Stimulated activated CD4-positive, alpha-beta T cell treated with anti-CD3 and anti-CD28 coated beads, Interleukin-1b, Interleukin-23, amount 100 ng/mL, for 1 hour (primary cell): ENCODE data around the gene RNF130.
"Not testable (repeated sequence)": the region's sequence is repeated elsewhere in the genome, so short reads cannot be mapped to it uniquely, and the experiment has no call there.

Source experiments
- DNase-seq, 2 donors: peaks; one replicate each; pipeline ENCODE4 v3.0.0-alpha.2; 2020; ENCODE audit warnings: low read depth in 2 of 2

Gene RNF130

GRCh38 chr5:179974246-179974945 lies 97.2 kb downstream of the RNF130 start:
- DNase-seq: no peak

- DNase-seq: no peak
Measured at GRCh38 chr5:179973391-179973790, 98.2 kb downstream of the RNF130 start.

GRCh38 chr5:179969110-179969509 lies 102.4 kb downstream of the RNF130 start:
- DNase-seq: no peak

- no peak for DNase-seq
Measured at GRCh38 chr5:179967489-179967888, 104.1 kb downstream of the RNF130 start.

- DNase-seq: no peak
Measured at GRCh38 chr5:179964015-179964414, 107.5 kb downstream of the RNF130 start.

- DNase-seq: no peak
Measured at GRCh38 chr5:179963375-179963774, 108.2 kb downstream of the RNF130 start.

- no peak for DNase-seq
Measured at GRCh38 chr5:179960204-179960831, 111.2 kb downstream of the RNF130 start.

GRCh38 chr5:179959641-179960040 lies 111.9 kb downstream of the RNF130 start:
- DNase-seq: no peak

- not testable (repeated sequence) for DNase-seq
Measured at GRCh38 chr5:179959118-179959517, 112.4 kb downstream of the RNF130 start.

GRCh38 chr5:179955630-179956029 lies 115.9 kb downstream of the RNF130 start:
- no peak for DNase-seq

- no peak for DNase-seq
Measured at GRCh38 chr5:179955062-179955461, 116.5 kb downstream of the RNF130 start.

GRCh38 chr5:179954434-179954833 lies 117.1 kb downstream of the RNF130 start:
- DNase-seq: no peak

- no peak for DNase-seq
Measured at GRCh38 chr5:179953987-179954386, 117.6 kb downstream of the RNF130 start.

- no peak for DNase-seq
Measured at GRCh38 chr5:179936976-179937681, 134.4 kb downstream of the RNF130 start.

GRCh38 chr5:179930788-179931473 lies 140.6 kb downstream of the RNF130 start:
- DNase-seq: no peak

GRCh38 chr5:179927824-179928223 lies 143.7 kb downstream of the RNF130 start:
- DNase-seq: no peak

- no peak for DNase-seq
Measured at GRCh38 chr5:179926657-179927056, 144.9 kb downstream of the RNF130 start.

GRCh38 chr5:179923436-179923835 lies 148.1 kb downstream of the RNF130 start:
- DNase-seq: no peak

GRCh38 chr5:179920175-179920574 lies 151.4 kb downstream of the RNF130 start:
- DNase-seq: no peak

GRCh38 chr5:179919487-179920060 lies 152.0 kb downstream of the RNF130 start:
- DNase-seq: no peak

- no peak for DNase-seq
Measured at GRCh38 chr5:179918742-179919486, 152.6 kb downstream of the RNF130 start.
